Kidney epithelial cell (primary cell): ENCODE results near the gene THRAP3. TPM values are rescaled to one million over a fixed set of nuclear protein-coding genes. Genes with fewer than 3 reads are reported as not detected.

Source experiments
- DNase-seq: peaks from one replicate; pipeline ENCODE4 v3.0.0-alpha.2; 2010; ENCODE audit warnings: low read depth
- H3K27me3 ChIP-seq: 2 replicates; pipeline ENCODE4 v1.6.0; 2011; ENCODE audit warnings: low read length; ENCODE audit not compliant: control insufficient read depth, insufficient read depth
- H3K36me3 ChIP-seq: 2 replicates; pipeline ENCODE4 v1.5.1; 2011; ENCODE audit warnings: low read length; ENCODE audit not compliant: control insufficient read depth, insufficient read depth
- H3K4me3 ChIP-seq: 2 replicates; pipeline ENCODE4 v1.5.1; 2011; ENCODE audit warnings: low read depth, mild to moderate bottlenecking, control low read depth, low read length
- total RNA-seq: library from RNA; depleted of rRNA; stranded (reverse); fragments of >200 nt; gene quantifications from 2 replicates; pipeline ENCODE4 v1.2.3, GENCODE V29; 2015
- TF ChIP-seq, protein P1 (sequence below): IDR thresholded peaks from 2 replicates; pipeline ENCODE4 v1.5.1; 2011; ENCODE audit warnings: mild to moderate bottlenecking, moderate library complexity, low read length, control low read depth, inconsistent platforms; ENCODE audit not compliant: insufficient read depth, poor library complexity, severe bottlenecking

The THRAP3 gene
- total RNA-seq, 1 donor from 2014 or later, result 105 TPM

DNA sequence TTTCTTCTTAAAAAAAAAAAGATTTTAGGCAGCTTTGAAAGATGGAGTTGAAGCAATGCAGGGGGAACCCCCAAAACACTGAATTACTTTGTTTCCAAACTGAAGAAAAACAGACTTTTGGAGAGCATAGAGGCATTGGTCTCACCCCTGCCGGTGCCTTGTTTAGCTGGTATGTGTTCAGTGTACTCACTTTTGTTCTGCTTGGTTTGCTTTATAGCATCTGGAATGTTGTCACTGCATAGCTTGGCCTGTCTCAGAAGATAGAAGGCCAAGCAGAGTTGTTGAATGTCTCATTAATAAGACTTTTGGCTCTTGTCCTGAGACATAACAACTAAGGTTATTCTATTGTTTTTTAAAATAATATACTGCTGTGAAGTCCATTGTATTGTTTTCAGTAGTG lies 6.9 kb downstream of the THRAP3 start:
- no peaks in the 10 kb centered on the region for H3K36me3 ChIP-seq
- TF ChIP-seq, protein P1, sequence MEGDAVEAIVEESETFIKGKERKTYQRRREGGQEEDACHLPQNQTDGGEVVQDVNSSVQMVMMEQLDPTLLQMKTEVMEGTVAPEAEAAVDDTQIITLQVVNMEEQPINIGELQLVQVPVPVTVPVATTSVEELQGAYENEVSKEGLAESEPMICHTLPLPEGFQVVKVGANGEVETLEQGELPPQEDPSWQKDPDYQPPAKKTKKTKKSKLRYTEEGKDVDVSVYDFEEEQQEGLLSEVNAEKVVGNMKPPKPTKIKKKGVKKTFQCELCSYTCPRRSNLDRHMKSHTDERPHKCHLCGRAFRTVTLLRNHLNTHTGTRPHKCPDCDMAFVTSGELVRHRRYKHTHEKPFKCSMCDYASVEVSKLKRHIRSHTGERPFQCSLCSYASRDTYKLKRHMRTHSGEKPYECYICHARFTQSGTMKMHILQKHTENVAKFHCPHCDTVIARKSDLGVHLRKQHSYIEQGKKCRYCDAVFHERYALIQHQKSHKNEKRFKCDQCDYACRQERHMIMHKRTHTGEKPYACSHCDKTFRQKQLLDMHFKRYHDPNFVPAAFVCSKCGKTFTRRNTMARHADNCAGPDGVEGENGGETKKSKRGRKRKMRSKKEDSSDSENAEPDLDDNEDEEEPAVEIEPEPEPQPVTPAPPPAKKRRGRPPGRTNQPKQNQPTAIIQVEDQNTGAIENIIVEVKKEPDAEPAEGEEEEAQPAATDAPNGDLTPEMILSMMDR, result no peak
- DNase-seq, result no peak
- H3K4me3 ChIP-seq, result no peak overlapping the region
- H3K27me3 ChIP-seq, result no peaks in the 10 kb centered on the region

DNA sequence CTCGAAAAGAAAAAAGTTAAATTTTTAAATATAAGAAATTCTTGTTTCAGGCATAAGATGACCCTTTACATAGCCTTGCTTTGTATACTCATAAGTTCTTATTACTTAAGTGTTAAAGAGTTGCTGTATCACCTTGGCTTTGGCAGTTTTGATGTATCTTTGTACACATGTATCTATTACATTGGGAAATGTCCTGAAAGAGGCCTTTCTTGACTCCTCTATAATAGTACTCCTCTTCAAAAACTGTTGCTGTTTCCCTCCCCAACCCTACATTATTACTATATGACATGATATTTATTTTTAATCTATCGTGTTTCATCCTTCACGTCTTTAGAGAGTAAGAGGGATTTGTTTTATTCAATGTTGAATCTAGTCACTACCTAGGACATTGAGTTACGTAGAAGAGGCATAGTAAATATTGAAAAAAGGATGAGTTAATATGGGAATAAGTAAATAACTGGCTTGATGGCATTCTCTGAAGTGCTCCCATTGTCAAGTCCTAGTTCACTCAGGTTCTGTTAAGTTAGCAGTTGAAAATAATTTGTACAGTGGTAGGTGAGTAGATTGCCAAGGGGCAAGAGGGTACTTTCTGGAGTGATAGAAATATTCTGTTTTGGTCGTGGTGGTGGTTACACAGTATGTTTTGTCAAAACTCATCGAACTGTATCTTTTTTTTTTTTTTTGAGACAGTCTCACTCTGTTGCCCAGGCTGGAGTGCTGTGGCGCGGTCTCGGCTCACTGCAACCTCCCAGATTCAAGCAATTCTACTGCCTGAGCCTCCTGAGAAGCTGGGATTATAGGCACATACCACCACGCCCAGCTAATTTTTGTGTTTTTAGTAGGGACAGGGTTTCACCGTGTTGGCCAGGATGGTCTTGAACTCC lies 8.2 kb downstream of the THRAP3 start:
- Histone ChIP-seq H3K36me3 (no peaks in the 10 kb centered on the region), H3K4me3 (no peak overlapping the region), H3K27me3 (no peaks in the 10 kb centered on the region)
- TF ChIP-seq, protein P1, result no peak
- no peak for DNase-seq

DNA sequence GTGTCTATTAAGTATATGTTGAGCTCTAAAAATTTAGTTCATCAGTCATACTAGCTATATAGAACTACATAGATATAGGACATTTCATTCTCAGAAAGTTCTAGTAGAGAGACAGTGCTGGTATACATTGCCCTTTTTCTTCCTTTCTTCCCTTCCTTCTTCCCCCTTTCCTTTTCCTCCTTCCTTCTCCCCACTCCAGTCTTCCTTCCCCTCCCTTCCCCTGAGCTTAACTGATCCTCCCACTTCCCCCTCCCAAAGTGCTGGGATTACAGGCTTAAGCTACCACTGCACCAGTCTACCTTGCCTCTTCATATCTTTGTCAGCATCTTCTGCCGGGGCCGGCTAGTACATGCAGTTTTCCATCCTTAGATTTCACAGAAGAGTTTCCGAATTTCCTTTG lies 12.1 kb downstream of the THRAP3 start:
- no peak for DNase-seq
- Histone ChIP-seq H3K4me3 (no peak overlapping the region), H3K36me3 (peaks cover 1% of the 10 kb centered on the region), H3K27me3 (no peaks in the 10 kb centered on the region)
- TF ChIP-seq, protein P1, result no peak

DNA sequence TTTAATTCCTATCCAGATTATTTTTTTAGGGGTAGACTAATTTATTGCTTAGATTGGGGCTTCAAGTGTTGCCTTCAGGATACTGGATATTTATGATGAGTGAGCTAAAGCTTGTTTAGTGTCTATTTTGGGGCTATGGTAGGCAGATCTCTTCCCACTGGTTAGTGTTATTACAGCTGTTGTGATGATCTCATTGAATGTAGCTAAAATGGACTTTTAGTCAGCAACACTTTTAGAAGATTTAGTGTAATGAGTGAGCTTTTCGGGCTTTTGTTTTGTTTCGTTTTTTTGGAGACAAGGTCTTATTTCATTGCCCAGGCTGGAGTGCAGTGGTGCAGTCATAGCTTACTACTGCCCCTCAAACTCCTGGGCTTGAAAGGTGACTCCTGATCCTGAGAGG lies 14.2 kb downstream of the THRAP3 start:
- H3K4me3 ChIP-seq, result no peak overlapping the region
- no peaks in the 10 kb centered on the region for H3K27me3 ChIP-seq
- DNase-seq, result no peak
- H3K36me3 ChIP-seq, result peaks cover 1% of the 10 kb centered on the region
- TF ChIP-seq, protein P1, result no peak

DNA sequence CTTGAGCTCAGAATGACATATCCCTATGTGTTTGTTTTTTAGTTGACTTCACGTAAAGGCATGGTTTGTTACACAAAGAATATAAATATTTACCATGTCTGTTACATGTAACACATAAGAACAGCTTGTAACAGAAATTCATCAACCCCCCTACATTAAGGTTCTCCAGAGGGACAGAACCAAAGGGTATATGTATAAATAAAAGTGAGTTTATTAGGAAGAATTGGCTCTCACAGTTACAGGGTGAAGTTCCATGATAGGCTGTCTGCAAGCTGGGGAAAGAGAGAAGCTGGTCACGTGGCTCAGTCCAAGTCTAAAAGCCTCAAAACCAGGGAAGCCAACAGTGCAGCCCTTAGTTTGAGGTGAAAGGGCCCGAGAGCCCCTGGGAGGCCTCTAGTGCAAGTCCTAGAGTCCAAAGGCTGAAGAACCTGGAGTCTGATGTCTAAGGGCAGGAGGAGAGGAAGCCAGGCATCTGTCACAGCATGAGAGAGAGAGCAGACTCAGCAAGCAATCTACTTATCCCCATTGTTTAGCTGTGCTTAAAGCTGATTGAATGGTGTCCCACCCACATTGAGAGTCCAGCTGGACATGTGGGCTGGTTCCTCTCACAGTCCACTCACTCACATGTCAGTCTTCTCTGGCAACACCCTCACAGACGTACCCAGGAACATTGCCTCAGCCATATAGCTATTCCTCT lies 15.8 kb downstream of the THRAP3 start:
- TF ChIP-seq, protein P1, result no peak
- DNase-seq, result no peak
- Histone ChIP-seq H3K27me3 (no peaks in the 10 kb centered on the region), H3K4me3 (no peak overlapping the region), H3K36me3 (peaks cover 1% of the 10 kb centered on the region)
